Measurements from ENCODE around the gene CELA3B. TPM values are rescaled to one million over a fixed set of nuclear protein-coding genes. Genes with fewer than 3 reads are reported as not detected.

The CELA3B gene
- total and polyA plus RNA-seq, 2 of the 13 experiments (the other 11 are each of a cell fraction or from before 2014, with no cell fraction given), result 0.34 TPM; not detected in 1

DNA sequence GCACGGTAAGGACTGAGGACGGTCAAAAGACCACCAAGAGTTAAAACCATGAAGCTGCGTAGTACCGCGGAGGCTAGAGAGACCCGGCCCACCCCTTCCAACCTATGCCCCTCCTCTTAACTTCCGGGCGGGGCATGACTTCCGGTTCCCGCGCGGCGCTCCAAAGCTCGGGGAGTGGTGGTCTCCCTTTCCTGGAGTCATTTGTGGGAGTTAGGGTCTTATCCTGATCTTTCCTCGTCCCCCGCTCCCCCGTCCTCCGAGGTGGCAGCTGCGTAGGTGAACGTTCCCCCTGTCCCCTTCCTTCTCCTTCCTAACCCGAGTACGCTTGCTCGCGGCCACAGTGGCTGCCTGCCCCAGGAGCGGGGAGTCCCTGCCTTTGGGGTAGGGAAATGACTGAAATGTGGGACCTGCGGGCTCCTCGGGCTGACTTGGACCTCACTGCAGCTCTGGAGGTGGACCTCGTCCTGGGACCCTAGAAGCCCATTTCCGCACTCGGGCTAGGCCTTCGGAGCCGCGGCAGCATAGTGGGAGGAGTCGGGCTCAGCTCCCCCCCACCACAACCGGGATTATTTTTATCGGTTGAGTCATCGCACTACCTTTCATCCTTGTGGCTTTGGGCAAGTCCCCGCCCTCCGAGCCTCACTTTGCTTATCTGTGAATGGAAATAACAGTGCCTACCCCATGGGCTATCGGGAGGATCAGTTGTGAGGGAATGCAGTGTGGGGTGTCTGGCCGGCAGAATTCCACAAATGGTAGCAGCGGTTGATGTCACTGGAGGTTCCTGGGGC lies 48.7 kb downstream of the CELA3B start (continued):
- TF ChIP-seq, protein P1, sequence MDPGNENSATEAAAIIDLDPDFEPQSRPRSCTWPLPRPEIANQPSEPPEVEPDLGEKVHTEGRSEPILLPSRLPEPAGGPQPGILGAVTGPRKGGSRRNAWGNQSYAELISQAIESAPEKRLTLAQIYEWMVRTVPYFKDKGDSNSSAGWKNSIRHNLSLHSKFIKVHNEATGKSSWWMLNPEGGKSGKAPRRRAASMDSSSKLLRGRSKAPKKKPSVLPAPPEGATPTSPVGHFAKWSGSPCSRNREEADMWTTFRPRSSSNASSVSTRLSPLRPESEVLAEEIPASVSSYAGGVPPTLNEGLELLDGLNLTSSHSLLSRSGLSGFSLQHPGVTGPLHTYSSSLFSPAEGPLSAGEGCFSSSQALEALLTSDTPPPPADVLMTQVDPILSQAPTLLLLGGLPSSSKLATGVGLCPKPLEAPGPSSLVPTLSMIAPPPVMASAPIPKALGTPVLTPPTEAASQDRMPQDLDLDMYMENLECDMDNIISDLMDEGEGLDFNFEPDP (CRISPR knock-in tag; conservative IDR thresholded peaks at IDR 0.05), result peak; percentile 97
- TF ChIP-seq TCF12 (IDR thresholded peaks at IDR 0.05) (no peak), TCF12 (CRISPR knock-in tag; IDR thresholded peaks at IDR 0.05) (0 out of 2 replicates have a peak, but pooled peaks have one; percentile 30), TAF1 (CRISPR knock-in tag; IDR thresholded peaks at IDR 0.05) (peak; percentile 82), WIZ (CRISPR knock-in tag; IDR thresholded peaks at IDR 0.05) (no peak), ZMAT3 (CRISPR knock-in tag; conservative IDR thresholded peaks at IDR 0.05) (peak; percentile 75; the same call in 1 of the 2 replicates), ZFY (CRISPR knock-in tag; IDR thresholded peaks at IDR 0.05) (peak; percentile 80), JARID2 (CRISPR knock-in tag; IDR thresholded peaks at IDR 0.05; ENCODE audit: insufficient replicate concordance) (no peak), ZFP90 (CRISPR knock-in tag; IDR thresholded peaks at IDR 0.05; ENCODE audit: borderline replicate concordance) (peak; percentile 63; the same call in 1 of the 2 replicates), GFI1 (CRISPR knock-in tag; IDR thresholded peaks at IDR 0.05; ENCODE audit: borderline replicate concordance) (peak; percentile 2; the same call in 1 of the 2 replicates), AKAP8 (CRISPR knock-in tag; IDR thresholded peaks at IDR 0.05) (0 out of 2 replicates have a peak, but pooled peaks have one; percentile 32), RXRB (CRISPR knock-in tag; IDR thresholded peaks at IDR 0.05; ENCODE audit: borderline replicate concordance) (peak; percentile 9; the same call in 1 of the 2 replicates), NONO (IDR thresholded peaks at IDR 0.05) (no peak), NONO (CRISPR knock-in tag; conservative IDR thresholded peaks at IDR 0.05) (peak; percentile 85; the same call in 1 of the 2 replicates), FOXK1 (CRISPR knock-in tag; IDR thresholded peaks at IDR 0.05; ENCODE audit: borderline replicate concordance, low read depth) (peak; percentile 79; the same call in 1 of the 2 replicates), ZFP37 (CRISPR knock-in tag; IDR thresholded peaks at IDR 0.05; ENCODE audit: borderline replicate concordance) (peak; percentile 22; the same call in 1 of the 2 replicates), HDAC1 (CRISPR knock-in tag; IDR thresholded peaks at IDR 0.05) (peak; percentile 67)
- TF ChIP-seq, protein P2, sequence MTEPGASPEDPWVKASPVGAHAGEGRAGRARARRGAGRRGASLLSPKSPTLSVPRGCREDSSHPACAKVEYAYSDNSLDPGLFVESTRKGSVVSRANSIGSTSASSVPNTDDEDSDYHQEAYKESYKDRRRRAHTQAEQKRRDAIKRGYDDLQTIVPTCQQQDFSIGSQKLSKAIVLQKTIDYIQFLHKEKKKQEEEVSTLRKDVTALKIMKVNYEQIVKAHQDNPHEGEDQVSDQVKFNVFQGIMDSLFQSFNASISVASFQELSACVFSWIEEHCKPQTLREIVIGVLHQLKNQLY (CRISPR knock-in tag; IDR thresholded peaks at IDR 0.05), result no peak
- TF ChIP-seq, protein P3, sequence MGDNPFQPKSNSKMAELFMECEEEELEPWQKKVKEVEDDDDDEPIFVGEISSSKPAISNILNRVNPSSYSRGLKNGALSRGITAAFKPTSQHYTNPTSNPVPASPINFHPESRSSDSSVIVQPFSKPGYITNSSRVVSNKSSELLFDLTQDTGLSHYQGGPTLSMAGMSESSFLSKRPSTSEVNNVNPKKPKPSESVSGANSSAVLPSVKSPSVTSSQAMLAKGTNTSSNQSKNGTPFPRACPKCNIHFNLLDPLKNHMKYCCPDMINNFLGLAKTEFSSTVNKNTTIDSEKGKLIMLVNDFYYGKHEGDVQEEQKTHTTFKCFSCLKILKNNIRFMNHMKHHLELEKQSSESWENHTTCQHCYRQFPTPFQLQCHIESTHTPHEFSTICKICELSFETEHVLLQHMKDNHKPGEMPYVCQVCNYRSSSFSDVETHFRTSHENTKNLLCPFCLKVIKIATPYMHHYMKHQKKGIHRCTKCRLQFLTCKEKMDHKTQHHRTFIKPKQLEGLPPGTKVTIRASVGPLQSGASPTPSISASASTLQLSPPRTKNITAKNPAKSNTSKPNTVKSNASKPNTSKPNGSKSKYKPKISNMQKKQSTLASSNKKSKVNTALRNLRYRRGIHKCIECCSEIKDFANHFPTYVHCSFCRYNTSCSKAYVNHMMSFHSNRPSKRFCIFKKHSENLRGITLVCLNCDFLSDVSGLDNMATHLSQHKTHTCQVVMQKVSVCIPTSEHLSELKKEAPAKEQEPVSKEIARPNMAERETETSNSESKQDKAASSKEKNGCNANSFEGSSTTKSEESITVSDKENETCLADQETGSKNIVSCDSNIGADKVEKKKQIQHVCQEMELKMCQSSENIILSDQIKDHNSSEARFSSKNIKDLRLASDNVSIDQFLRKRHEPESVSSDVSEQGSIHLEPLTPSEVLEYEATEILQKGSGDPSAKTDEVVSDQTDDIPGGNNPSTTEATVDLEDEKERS (CRISPR knock-in tag; IDR thresholded peaks at IDR 0.05), result peak; percentile 76; the same call in 1 of the 2 replicates
- TF ChIP-seq, protein P4, sequence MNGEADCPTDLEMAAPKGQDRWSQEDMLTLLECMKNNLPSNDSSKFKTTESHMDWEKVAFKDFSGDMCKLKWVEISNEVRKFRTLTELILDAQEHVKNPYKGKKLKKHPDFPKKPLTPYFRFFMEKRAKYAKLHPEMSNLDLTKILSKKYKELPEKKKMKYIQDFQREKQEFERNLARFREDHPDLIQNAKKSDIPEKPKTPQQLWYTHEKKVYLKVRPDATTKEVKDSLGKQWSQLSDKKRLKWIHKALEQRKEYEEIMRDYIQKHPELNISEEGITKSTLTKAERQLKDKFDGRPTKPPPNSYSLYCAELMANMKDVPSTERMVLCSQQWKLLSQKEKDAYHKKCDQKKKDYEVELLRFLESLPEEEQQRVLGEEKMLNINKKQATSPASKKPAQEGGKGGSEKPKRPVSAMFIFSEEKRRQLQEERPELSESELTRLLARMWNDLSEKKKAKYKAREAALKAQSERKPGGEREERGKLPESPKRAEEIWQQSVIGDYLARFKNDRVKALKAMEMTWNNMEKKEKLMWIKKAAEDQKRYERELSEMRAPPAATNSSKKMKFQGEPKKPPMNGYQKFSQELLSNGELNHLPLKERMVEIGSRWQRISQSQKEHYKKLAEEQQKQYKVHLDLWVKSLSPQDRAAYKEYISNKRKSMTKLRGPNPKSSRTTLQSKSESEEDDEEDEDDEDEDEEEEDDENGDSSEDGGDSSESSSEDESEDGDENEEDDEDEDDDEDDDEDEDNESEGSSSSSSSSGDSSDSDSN (CRISPR knock-in tag; IDR thresholded peaks at IDR 0.05), result peak; percentile 4; the same call in 1 of the 2 replicates

Measured in HepG2 (cell line).